HG02610 (cell line): ENCODE results near the gene CRYAA.

Experiments used
- ATAC-seq: cut with Tn5 transposase; IDR thresholded peaks from one replicate; pipeline ENCODE4 v1.9.1; 2021; ENCODE audit warnings: mild to moderate bottlenecking, moderate library complexity; ENCODE audit not compliant: unreplicated experiment

Gene CRYAA

GRCh38 chr21:43198376-43198775 lies 29.6 kb downstream of the CRYAA start:
- ATAC-seq, result no peak

DNA sequence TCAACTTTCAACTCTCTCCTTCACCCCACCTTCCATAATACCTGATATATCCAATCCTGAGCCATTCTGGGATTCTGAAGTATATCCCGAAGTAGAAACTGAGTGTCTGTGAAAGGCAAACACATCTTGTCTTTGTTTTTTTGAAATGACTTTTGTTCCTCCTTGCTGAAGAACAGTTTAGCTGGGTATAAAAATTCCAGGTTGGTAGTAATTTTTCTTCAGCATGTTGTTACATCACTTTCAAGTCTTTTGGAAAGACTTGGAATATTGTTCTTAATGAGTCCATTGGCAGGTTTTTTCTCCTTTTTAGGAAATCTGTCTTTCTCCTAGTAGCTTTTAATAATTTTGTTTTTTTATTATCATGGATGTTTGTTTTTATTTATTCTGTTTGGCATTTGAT lies 32.7 kb downstream of the CRYAA start:
- no peak for ATAC-seq

DNA sequence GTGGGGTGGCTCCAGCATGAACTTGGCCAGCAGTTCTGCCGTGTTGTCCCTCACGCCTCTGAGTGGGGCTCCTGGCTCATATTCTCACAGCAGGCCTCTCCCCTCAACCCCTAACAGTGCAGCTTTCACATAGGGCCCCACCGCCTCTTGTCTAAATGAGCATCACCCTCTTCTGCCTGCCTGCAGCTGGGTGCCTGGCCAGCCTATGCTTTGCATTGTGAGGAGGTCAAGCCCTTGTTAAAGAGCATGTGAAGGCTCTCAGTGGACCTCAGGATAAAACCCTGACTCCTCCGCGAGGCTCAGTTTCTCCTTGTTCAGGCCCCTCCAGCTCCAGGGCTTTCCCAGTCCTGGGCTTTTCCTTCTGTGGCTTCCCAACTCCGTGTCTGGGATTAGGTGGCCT lies 34.8 kb downstream of the CRYAA start:
- no peak for ATAC-seq

GRCh38 chr21:43204638-43205037 lies 35.8 kb downstream of the CRYAA start:
- ATAC-seq, result no peak

DNA sequence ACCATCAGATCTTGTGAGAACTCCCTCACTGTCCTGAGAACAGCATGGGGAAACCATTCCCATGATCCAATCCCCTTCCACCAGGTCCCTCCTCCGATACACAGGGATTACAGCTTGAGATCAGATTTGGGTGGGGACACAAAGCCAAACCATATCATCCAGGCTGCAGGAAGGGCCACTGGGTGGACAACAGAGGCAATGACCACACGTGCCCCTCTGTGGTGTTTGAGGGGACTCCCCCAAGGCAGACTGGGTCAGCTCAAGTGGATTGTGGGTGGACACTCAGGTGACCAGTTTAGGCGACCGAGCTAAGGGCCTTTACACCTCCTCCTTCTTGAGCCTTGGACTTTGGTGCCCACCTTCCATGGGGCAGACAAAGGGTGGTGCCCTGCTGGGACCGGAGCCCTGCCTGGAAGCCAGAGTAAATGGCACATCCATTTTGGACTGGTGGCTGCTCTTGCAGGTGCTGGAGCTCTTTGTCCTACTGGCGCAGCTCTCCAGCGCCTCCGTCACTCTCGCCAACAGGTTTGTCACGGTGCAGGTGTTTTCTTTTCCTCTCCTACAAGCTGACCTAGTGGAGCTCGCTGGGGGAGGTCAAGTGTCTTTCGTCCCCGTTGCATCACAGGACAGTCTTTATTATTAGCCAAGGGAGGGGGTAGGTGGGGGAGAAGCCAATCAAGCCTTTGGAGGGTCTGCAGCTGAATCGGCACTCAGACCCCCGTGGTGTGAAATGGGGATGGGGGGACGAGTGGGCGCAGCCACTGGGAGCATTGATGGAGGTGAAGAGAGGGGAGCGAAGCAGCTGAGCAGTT lies 37.6 kb downstream of the CRYAA start:
- no peak for ATAC-seq

GRCh38 chr21:43207043-43207315 lies 38.2 kb downstream of the CRYAA start:
- no peak for ATAC-seq

- no peak for ATAC-seq
Measured at GRCh38 chr21:43207868-43208267, 39.1 kb downstream of the CRYAA start.

GRCh38 chr21:43208561-43209332 lies 39.9 kb downstream of the CRYAA start:
- no peak for ATAC-seq

DNA sequence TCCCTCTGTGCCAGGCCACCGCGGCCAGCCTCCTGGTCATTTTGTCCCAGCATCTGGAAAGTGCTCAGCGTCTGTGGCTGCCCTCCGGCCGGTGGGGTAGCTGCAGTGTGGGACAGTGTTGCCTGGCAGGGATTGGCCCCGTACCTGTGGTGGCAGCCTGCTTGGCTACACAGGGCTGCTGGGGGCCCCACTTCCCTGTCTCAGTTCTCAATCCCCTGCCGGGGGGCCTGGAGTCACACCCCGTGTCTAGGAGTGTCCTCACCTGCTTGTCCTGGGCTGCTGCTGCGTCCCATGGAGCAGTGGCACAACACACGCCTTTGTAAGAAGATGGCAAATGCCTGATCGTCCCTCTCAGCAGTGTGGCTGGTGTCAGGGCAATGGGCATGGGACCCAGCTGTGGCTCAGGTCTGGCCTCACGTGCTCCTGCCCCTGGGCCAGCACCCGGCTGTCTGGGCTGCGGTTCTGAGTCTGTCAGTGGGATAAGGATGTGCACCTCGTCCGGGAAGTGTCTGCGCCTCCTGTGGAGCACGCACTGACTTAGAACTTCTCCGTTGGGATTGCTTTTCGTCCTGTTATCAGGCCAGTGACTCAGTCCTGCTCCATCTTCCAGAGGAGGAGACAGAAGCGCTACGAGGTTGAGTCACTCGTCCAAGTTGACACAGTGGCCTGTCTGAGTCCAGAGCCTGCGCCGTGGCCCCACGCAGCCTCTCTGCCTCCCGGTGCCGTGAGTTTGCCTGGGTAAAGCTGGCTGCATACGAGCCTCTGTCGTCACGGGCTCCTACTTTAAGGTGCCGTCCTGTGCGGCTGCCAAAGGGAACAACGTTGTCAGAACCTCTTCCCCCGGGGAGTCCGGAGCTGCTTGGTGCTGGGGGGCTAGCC lies 41.0 kb downstream of the CRYAA start:
- ATAC-seq, result no peak

DNA sequence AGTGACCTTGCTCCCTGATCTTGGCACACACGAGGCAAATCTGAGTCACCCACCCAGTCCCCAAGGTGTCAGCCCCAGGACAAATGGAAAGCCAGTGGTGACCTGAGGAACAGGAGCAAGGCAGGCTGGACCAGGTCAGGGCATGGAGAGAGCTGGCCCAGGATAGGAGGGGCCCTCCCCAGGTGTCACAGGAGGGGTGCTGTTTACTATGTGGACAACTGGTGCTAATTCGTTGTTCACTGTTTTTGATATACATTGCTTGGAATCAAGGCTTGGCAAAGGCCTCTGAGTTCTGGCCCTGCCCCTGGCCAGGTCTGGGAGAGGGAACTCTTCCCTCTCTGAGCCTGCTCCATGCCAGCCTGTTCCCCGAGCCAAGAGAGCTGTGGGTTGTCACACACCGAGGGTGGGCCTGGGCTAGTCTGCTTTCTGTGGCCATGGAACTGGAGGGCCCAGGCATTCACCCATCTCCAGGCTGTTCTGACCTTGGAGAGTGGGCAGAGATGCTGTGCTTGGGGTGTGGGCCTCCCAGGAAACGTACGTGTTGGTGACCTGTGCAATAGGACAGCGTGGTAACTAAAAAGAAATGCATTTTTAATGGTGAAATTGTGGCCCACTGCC lies 41.8 kb downstream of the CRYAA start:
- no peak for ATAC-seq

DNA sequence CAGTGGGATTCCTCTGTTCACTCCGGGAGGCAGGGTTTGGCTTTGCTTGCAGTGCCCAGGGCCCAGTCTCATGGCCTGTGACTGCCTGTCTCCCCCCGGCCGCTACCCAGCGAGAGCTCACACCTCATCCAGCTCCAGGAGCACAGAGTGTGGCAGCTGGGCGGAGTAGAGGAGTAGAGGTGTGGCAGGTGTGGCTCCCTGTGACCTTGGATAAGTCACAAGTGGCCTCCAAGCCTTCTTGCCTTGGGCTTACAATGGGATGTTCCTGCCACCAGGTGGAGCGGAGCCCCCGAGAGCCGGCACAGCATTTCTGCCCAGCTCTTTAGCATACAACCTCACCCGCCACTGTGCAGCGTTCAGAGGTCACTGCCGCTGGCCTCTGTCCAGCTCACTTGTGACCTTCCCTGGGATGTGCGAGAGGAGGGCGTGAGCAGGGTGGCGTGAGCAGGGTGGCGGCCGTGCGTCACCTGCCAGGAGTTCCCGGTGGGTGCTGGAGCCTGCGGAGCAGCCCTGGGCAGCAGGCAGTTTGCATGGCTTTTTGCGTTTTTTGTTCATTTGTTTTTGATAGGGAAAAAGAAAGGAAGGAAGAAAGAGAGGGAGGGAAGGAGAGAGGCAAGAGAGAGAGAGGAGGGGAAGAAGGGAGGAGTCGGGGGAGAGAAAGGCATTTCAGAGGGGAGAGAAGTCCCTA lies 42.4 kb downstream of the CRYAA start:
- no peak for ATAC-seq

GRCh38 chr21:43211760-43212115 lies 42.9 kb downstream of the CRYAA start:
- ATAC-seq, result no peak
